GM21515 (cell line): ENCODE data around the gene SLC22A4.
A peak's percentile ranks its signal among the peaks of the same experiment; 100 is the strongest.

ENCODE experiments used
- ATAC-seq: cut with Tn5 transposase; IDR thresholded peaks from one replicate; pipeline ENCODE4 v1.9.1; 2021; ENCODE audit not compliant: unreplicated experiment

SLC22A4 gene

DNA sequence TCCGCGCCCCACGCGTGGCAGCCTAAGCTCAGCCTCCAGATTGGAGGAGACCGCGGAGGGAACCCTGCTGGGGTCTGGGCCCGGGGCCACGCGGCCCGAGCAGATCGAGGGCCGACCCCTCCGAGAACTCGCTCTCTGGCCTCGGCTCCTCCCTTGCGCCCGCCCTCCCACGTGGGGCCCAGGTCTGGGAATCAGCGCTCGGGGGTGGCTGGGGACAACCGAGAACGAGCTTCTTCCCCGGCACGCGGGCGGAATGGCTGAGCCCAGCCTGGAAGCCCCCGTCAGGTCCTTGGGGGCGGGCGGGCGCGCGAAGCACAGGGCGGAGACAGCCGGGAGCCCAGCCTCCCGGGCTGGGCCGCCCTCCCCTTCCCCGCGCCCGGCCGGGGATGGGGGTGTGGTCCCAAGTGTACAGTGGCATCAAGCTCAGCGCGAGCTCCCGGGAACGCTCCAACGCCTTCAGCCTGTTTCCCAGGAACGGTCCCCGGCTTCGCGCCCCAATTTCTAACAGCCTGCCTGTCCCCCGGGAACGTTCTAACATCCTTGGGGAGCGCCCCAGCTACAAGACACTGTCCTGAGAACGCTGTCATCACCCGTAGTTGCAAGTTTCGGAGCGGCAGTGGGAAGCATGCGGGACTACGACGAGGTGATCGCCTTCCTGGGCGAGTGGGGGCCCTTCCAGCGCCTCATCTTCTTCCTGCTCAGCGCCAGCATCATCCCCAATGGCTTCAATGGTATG lies at the start of gene SLC22A4:
Gene SLC22A4, plus strand, starts transcription at position 403 of the 736 bp plus-strand sequence. Its CDS starts 223 bp downstream, at position 626.
- peak; percentile 65 for ATAC-seq

- no peak for ATAC-seq
Observed at GRCh38 chr5:132245593-132245992, 48.6 kb upstream of the SLC22A4 start.

GRCh38 chr5:132246806-132247205 lies 47.4 kb upstream of the SLC22A4 start:
- no peak for ATAC-seq

- no peak for ATAC-seq
Observed at GRCh38 chr5:132250547-132250946, 43.6 kb upstream of the SLC22A4 start.

DNA sequence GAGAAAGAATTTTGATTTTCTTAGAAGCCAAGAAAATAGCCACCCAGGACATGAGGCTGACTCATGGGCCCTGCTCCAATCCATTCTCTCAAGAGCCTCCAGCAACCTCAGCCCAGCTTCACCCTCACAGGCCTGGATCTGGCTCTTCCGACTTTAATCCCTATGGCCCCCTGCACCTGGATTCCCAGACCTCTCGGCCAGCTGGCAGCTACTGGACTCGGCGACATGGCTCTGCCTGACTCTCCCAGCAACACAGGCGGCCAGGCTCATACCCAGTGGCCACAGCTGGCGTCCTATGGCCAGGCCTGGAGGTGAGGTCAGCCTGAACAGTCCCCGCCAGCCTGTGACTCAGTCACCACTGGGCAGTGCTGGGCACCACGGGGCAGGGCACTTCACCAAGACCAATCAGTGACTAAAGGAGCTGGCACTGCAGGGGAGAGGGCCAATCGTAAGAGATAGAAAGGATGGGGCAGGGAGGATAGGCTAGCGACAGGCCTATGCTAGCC lies 42.9 kb upstream of the SLC22A4 start:
- ATAC-seq, result no peak

- ATAC-seq, result no peak
Observed at GRCh38 chr5:132253008-132253441, 41.2 kb upstream of the SLC22A4 start.

DNA sequence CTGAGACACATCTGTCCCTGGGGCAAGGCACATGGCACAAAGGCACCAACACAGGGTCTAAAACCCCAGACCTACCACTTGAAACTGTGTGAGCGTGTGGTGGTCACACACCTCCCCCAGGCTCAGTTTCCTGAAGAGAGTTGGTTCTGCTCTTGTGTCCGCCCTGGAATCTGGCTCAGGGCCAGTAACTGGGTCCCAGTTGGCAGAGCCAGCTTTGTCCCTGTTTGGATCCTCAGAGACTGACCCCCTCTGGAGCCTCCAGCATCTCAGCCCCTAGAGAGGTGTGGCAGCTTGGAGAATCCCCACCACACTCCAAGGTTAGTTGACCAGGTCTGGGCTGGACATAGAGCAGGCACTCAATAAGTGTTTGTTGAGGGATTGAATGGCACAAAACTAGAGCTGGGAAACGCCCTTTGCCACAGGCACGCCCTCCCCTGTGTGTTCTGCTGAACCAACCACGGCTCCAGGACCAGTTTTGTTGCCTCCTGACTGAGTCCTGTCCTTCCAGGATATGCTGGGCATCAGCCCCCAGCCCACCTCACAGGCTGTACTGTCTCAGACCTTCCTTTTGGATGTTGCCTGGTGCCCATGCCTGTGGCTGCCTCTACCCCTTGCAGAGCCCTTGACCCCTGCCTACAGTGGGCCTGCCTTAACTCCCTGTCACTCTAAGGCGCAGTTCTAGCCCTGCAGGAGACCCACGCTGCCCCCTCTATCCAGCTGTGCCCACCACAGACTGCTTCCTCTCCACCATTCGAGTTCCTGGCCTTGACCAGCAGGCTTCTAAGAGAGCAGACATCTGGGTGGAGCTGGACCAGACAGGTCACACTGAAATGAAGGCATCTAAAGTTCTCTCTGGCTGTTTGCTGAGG lies 40.5 kb upstream of the SLC22A4 start:
- no peak for ATAC-seq

GRCh38 chr5:132254321-132254977 lies 39.7 kb upstream of the SLC22A4 start:
- ATAC-seq, result no peak

GRCh38 chr5:132256086-132256782 lies 38.0 kb upstream of the SLC22A4 start:
- no peak for ATAC-seq

DNA sequence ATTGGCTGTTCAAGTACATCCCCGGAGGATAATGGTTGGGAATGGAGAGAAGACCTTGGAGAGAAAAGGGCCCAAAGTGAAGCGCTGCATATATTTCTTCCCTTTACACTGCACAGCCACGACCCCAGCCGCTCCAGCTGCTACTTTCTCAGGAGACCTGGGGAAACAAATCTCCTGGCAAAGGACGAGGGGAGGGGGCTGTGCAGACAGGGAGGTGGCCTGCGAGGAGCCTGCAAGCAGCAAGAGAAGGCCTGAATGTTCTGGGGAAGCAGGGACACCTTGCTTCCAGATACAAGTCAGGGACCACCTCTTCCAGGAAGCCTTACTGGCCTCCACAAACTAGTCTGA lies 37.4 kb upstream of the SLC22A4 start:
- ATAC-seq, result no peak

DNA sequence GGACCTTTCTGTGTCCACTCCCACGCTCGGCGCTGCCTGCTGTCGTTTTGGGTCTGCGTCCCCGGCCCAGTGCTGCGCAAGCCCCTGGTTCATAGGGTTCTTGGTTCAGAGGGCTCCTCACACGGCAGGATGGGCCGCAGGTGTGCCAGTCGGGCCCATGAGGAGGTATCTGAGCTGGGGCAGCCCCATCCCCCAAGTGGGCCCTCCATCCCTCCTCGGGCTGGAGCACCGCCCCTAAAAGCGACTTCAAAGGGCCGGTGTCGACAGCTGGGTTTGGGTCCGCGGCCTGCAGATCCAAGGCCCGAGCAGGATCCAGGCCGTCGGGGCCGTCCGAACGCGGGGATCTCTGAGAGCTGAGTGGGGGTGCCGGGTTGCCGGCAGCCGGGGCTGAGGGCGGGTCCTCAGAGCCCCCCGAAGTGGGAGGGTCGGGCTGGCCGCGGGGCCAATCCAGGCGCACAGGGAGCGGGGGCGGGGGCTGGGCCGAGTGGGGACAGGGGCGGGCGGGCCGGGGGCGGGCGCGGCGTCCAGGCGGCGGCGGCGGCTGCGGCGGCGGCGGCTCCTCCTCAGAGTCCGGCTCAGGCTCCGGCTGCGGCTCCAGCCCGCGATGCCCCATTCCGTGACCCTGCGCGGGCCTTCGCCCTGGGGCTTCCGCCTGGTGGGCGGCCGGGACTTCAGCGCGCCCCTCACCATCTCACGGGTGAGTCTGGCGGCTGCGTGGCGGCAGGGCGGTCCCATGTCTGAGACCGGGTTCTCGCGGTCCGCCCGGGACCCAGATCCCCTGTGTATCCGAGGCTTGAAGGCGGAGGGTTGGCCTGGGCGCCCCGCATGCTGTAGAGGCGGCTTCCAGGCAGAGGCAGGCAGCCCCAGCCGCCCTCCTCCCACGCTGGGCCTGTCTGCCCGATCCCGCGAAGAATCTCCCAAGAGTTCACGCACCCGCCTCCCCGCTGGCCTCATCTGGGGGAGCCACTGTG lies 36.8 kb upstream of the SLC22A4 start, which contains the start of gene PDLIM4:
Gene PDLIM4, plus strand, starts transcription at position 566 of the 971 bp plus-strand sequence. Its CDS starts 39 bp downstream, at position 605.
- no peak for ATAC-seq

GRCh38 chr5:132258102-132259068 lies 35.8 kb upstream of the SLC22A4 start:
- no peak for ATAC-seq

- ATAC-seq, result no peak
Observed at GRCh38 chr5:132259069-132259851, 34.9 kb upstream of the SLC22A4 start.

DNA sequence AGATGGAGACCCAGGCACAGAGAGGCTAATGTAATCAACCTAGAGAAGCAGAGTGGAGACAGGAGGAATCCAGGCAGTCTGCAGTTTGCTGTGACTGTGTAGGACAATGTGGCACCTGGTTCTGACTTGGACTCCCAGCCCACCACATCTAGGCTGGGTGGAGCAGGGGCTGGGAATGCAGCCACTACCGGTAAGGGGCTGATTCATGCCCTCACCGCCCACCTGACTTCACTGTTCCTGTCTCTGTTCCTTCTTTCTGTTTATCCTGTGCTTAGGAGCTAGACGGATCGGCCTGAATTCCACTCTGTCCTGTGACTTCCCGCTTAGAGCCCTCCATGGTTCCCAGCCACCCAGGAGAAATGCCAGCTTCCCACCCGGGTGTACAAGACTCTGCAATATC lies 34.1 kb upstream of the SLC22A4 start:
- ATAC-seq, result no peak

DNA sequence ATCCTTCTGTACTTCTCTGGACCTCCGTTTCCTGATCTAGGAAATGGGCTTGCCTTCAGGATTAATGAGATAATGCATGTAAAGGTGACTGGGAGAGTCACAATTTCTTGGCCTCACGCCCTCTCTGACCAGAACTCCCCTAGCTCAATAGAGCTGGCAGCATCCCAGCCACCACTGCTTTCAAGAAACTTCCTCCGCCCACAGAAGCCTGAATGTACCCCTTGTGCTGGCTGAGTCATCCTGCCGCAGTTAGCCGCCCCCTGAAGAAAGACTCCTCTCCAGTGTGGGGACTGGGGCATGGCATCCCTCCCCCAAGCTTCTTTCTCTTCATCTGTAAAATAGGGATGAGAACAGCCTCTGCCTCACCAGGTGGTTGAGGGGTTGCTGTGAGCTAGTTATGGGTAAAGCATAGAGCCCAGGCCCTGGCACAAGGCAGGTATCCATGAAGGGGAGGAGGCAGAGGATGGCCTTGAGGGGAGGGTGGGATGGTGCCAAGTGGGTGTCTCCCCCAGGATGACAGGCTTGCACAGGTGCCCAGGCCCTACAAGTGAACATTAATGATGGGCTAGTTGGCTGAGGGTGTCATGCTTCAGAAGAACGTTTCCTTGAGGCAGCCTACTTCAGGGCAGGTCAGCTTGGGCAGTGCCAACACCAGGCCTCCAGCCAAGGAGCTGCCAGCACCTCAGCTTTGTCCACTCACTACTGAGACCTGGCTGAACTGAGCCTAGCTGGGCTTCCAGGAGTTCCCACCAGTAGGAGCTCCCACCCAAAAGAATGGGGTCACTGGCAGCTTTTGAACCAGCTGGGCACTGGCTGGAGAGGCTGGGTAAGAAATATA lies 33.3 kb upstream of the SLC22A4 start:
- no peak for ATAC-seq
